NCI-H345 treated with DMSO at 0.1 percent for 48 hours (cell line): ENCODE results near the gene RAB1A.

Experiments
- DNase-seq: peaks from one replicate; lab custom pipeline; 2025; ENCODE audit not compliant: unreplicated experiment; lab: John Stamatoyannopoulos, UW

Gene RAB1A

DNA sequence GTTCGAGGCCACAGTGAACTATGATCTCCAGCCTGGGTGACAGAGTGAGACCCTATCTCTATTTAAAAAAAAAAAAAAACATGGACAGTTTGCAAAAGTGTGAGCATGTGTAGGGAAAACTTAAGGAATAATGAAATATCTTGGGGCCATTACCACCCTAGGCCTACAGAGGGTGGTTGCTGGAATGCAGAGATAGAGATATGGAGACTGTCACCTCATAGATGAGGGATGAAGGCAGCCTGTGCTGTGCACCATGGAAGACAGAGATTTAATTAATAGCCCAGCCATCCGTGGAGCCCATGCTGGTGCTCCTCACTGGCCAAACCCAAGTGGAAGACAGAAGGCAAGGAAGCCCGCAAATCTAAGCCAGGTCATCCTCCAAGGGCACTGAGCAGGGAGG, 90.3 kb downstream of the RAB1A start:
- DNase-seq: no peak

DNA sequence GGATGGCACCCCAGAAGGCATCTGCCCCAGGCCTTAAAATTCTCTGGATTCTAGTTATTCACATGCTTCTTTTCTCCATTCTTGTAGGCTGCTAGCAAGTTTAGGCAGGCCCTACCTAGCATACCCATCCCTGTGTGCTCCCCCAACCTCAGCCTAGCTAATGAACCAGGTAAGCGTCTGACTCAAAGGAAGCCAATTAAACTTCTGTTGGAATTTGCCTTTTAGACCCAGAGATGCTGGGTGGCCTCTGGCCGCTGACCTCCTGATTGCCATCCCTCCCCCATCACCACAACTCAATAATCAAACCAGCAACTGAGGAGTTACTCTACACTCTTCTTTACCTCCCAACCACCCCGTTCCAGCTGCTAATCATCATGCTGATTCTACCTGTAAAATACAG, 92.7 kb downstream of the RAB1A start:
- DNase-seq: no peak
